ENCODE results near the gene SMIM43. TPM values are rescaled to one million over a fixed set of nuclear protein-coding genes. Genes with fewer than 3 reads are reported as not detected.

The SMIM43 gene
- total and polyA plus RNA-seq, 2 of the 8 experiments (the other 6 are each of a cell fraction or from before 2014, with no cell fraction given), result 0.50 to 0.94 TPM

GRCh38 chr4:121789960-121790829 lies 25.2 kb upstream of the SMIM43 start (continued):
- no peak for TF ChIP-seq HDAC2 (IDR thresholded peaks at IDR 0.05; ENCODE audit: borderline replicate concordance in 1 of 2, low read depth in 2 of 2, low read length in 2 of 2)
- no peak for TF ChIP-seq SP2 (IDR thresholded peaks at IDR 0.05; ENCODE audit: low read length)

All from H1 (cell line).